Upper lobe of left lung (tissue), 6 donors: Measurements from ENCODE around the gene AGBL4. TPM values are rescaled to one million over a fixed set of nuclear protein-coding genes. Genes with fewer than 3 reads are reported as not detected.

Source experiments
- ATAC-seq, 2 donors: fragments of 200-7000 bp; cut with Tn5 transposase; one replicate each; pipeline ENCODE4 v1.9.1; 2022; ENCODE audit warnings: mild to moderate bottlenecking in 2 of 2, moderate library complexity in 2 of 2; ENCODE audit not compliant: low FRiP score in 2 of 2
- DNase-seq, 2 donors: peaks; one replicate each; pipeline ENCODE4 v3.0.0-alpha.2; 2019 to 2020
- H3K27ac ChIP-seq, 4 donors: fragments of 200-600 bp; sonication (generic); one replicate each; pipeline ENCODE4 v1.5.1; 2016 to 2019
- H3K27me3 ChIP-seq, 4 donors: fragments of 200-600 bp; sonication (generic); one replicate each; pipeline ENCODE4 v1.5.1; 2017 to 2019
- H3K36me3 ChIP-seq, 4 donors: fragments of 200-600 bp; sonication (generic); one replicate each; pipeline ENCODE4 v1.5.1; 2016 to 2019
- H3K4me1 ChIP-seq, 4 donors: fragments of 200-600 bp; sonication (generic); one replicate each; pipeline ENCODE4 v1.5.1; 2018 to 2019
- H3K4me3 ChIP-seq, 4 donors: fragments of 200-600 bp; sonication (generic); one replicate each; pipeline ENCODE4 v1.5.1; 2017 to 2019; ENCODE audit warnings: mild to moderate bottlenecking in 2 of 4, moderate library complexity in 1 of 4
- H3K9me3 ChIP-seq, 4 donors: fragments of 200-600 bp; sonication (generic); one replicate each; pipeline ENCODE4 v1.5.1; 2018 to 2019
- CTCF ChIP-seq, 6 experiments: fragments of 450-650 bp in 4 of 6; fragments of 200-600 bp in 2 of 6; sonication (generic) in 2 of 6; IDR thresholded peaks; one replicate each; pipeline ENCODE4 v1.5.1; 2016 to 2019; ENCODE audit warnings: antibody characterized with exemption in 6 of 6
- EP300 ChIP-seq, 4 donors: sonication (generic); formaldehyde crosslinking; IDR thresholded peaks; one replicate each; pipeline ENCODE4 v1.5.1; 2017; ENCODE audit warnings: antibody characterized with exemption in 4 of 4, control low read depth in 2 of 4
- POLR2A ChIP-seq, 4 donors: fragments of 450-650 bp; IDR thresholded peaks; one replicate each; pipeline ENCODE4 v1.5.1; 2016 to 2017; ENCODE audit warnings: antibody characterized with exemption in 4 of 4, mild to moderate bottlenecking in 2 of 4
- POLR2AphosphoS5 ChIP-seq, 2 donors: sonication (generic); formaldehyde crosslinking; IDR thresholded peaks; one replicate each; pipeline ENCODE4 v1.5.1; 2017; ENCODE audit warnings: antibody characterized with exemption in 2 of 2
- WGBS, 2 donors: methylation state at CpG; one replicate each; pipeline ENCODE4 v1.1.5; 2017 to 2018; 5-methylcytosine and 5-hydroxymethylcytosine counted together
- total RNA-seq, 6 donors: library from RNA; depleted of rRNA in 4 of 6; stranded (reverse); fragments of >200 nt in 4 of 6; gene quantifications; one replicate each; pipeline versions ENCODE4 v1.1.0 to v1.2.1, GENCODE V29; 2016 to 2021
- donor health status: DM: no; HTN: no; CAD: no; lungs with moderate emphysema.
- donor health status: DM: no; HTN: yes; CAD: no; lungs with severe emphysema.

The AGBL4 gene
- total RNA-seq, 6 donors from 2014 or later = 0.57 to 10.5 (median 1.5) TPM

GRCh38 chr1:48603222-48603621 lies 1420.5 kb downstream of the AGBL4 start:
- H3K9me3 ChIP-seq = no peaks in the 10 kb centered on the region
- no peak overlapping the region for H3K27ac ChIP-seq
- H3K27me3 ChIP-seq = no peaks in the 10 kb centered on the region
- no peak for TF ChIP-seq EP300 (IDR thresholded peaks at IDR 0.05)
- no peak for TF ChIP-seq POLR2AphosphoS5 (IDR thresholded peaks at IDR 0.05)
- TF ChIP-seq POLR2A (IDR thresholded peaks at IDR 0.05) = no peak
- no peak for TF ChIP-seq CTCF (IDR thresholded peaks at IDR 0.05)
- ATAC-seq = no peak
- peak in 1 of 2 donors; percentile 34 for DNase-seq
- H3K4me3 ChIP-seq = no peak overlapping the region
- 47 to 60% methylated on average over 6 of the region's 6 CpGs for WGBS, 2 donors
- H3K4me1 ChIP-seq = no peaks in the 10 kb centered on the region
- no peaks in the 10 kb centered on the region for H3K36me3 ChIP-seq

- no peak for TF ChIP-seq POLR2AphosphoS5 (IDR thresholded peaks at IDR 0.05)
- no peak for TF ChIP-seq POLR2A (IDR thresholded peaks at IDR 0.05)
- no peak for TF ChIP-seq EP300 (IDR thresholded peaks at IDR 0.05)
- no peak for TF ChIP-seq CTCF (IDR thresholded peaks at IDR 0.05)
- Histone ChIP-seq H3K36me3 (no peaks in the 10 kb centered on the region), H3K27me3 (no peaks in the 10 kb centered on the region), H3K9me3 (no peaks in the 10 kb centered on the region), H3K27ac (no peak overlapping the region), H3K4me1 (no peaks in the 10 kb centered on the region), H3K4me3 (no peak overlapping the region)
- no peak for DNase-seq
- no peak for ATAC-seq
- WGBS, 2 donors = 75 to 77% methylated on average over 4 of the region's 4 CpGs
These were observed 1421.4 kb downstream of the AGBL4 start for GRCh38 chr1:48602349-48602748.

- WGBS, 2 donors = 42 to 67% methylated on average over 1 of the region's 1 CpG
- H3K9me3 ChIP-seq = no peaks in the 10 kb centered on the region
- no peak overlapping the region for H3K27ac ChIP-seq
- ATAC-seq = no peak
- no peaks in the 10 kb centered on the region for H3K27me3 ChIP-seq
- no peak overlapping the region for H3K4me3 ChIP-seq
- DNase-seq = no peak
- H3K36me3 ChIP-seq = no peaks in the 10 kb centered on the region
- no peak for TF ChIP-seq CTCF (IDR thresholded peaks at IDR 0.05)
- no peak for TF ChIP-seq EP300 (IDR thresholded peaks at IDR 0.05)
- TF ChIP-seq POLR2AphosphoS5 (IDR thresholded peaks at IDR 0.05) = no peak
- no peak for TF ChIP-seq POLR2A (IDR thresholded peaks at IDR 0.05)
- no peaks in the 10 kb centered on the region for H3K4me1 ChIP-seq
These were observed 1423.6 kb downstream of the AGBL4 start for GRCh38 chr1:48600182-48600581.

- Histone ChIP-seq H3K27ac (no peak overlapping the region), H3K4me1 (no peaks in the 10 kb centered on the region), H3K4me3 (no peak overlapping the region), H3K9me3 (no peaks in the 10 kb centered on the region), H3K27me3 (no peaks in the 10 kb centered on the region), H3K36me3 (no peaks in the 10 kb centered on the region)
- no peak for DNase-seq
- ATAC-seq = no peak
- TF ChIP-seq POLR2AphosphoS5 (IDR thresholded peaks at IDR 0.05) = no peak
- TF ChIP-seq EP300 (IDR thresholded peaks at IDR 0.05) = no peak
- TF ChIP-seq CTCF (IDR thresholded peaks at IDR 0.05) = no peak
- TF ChIP-seq POLR2A (IDR thresholded peaks at IDR 0.05) = no peak
These were observed 1426.1 kb downstream of the AGBL4 start for GRCh38 chr1:48597663-48598062.

- no peaks in the 10 kb centered on the region for H3K4me1 ChIP-seq
- TF ChIP-seq CTCF (IDR thresholded peaks at IDR 0.05) = no peak
- TF ChIP-seq POLR2A (IDR thresholded peaks at IDR 0.05) = no peak
- no peak for TF ChIP-seq EP300 (IDR thresholded peaks at IDR 0.05)
- no peak for TF ChIP-seq POLR2AphosphoS5 (IDR thresholded peaks at IDR 0.05)
- ATAC-seq = no peak
- H3K27me3 ChIP-seq = no peaks in the 10 kb centered on the region
- no peak overlapping the region for H3K4me3 ChIP-seq
- DNase-seq = no peak
- no peak overlapping the region for H3K27ac ChIP-seq
- WGBS, 2 donors = 80 to 90% methylated on average over 2 of the region's 2 CpGs
- no peaks in the 10 kb centered on the region for H3K36me3 ChIP-seq
- H3K9me3 ChIP-seq = no peaks in the 10 kb centered on the region
These were observed 1427.7 kb downstream of the AGBL4 start for GRCh38 chr1:48596046-48596445.
